K562 (cell line): ENCODE results near the gene MORC1. TPM values are rescaled to one million over a fixed set of nuclear protein-coding genes. Genes with fewer than 3 reads are reported as not detected.

ENCODE experiments used
- ATAC-seq: fragments of 200-7000 bp; cut with Tn5 transposase; 3 replicates; pipeline ENCODE4 v1.9.1; 2020; ENCODE audit warnings: moderate library complexity
- Bru-seq: library from RNA; stranded (reverse); fragments of 400-500 nt; gene quantifications from one replicate; lab custom pipeline; 2021; lab: Mats Ljungman, UMichigan
- BruChase-seq, 2 experiments: library from RNA; stranded (reverse); fragments of 400-500 nt; gene quantifications; one replicate each; lab custom pipeline; 2021; lab: Mats Ljungman, UMichigan
- BruUV-seq: library from RNA; stranded (reverse); fragments of 400-500 nt; replicated peaks from 2 replicates; lab custom pipeline; 2021; lab: Mats Ljungman, UMichigan
- CTCF ChIA-PET: fragments of 300-600 bp; formaldehyde crosslinking; extraction: SDS; loops from one replicate; lab custom pipeline; 2021; ENCODE audit warnings: low intra/inter-chr PET ratio; lab: Yijun Ruan, JAX
- POLR2A ChIA-PET: fragments of 300-600, 350-650 bp; sonication (Branson Sonifier 250); formaldehyde crosslinking; extraction: SDS; loops from one replicate; lab custom pipeline; 2021; ENCODE audit warnings: antibody characterized with exemption, inconsistent platforms; lab: Yijun Ruan, JAX
- DNase-seq, 4 experiments: peaks; one replicate each; pipeline versions ENCODE4 v3.0.0 to v3.0.0-alpha.2; 2011 to 2018; ENCODE audit warnings: low spot score in 3 of 4, mixed read lengths in 3 of 4; ENCODE audit errors: extremely low read depth in 1 of 4
- FAIRE-seq: peaks from 2 replicates; lab custom pipeline; 2011; peaks lifted over from hg19 to GRCh38; lab: Jason Lieb, UNC
- H2AFZ ChIP-seq: 2 replicates; pipeline ENCODE4 v1.6.0; 2011; ENCODE audit warnings: low read depth, low read length, control low read depth, inconsistent platforms
- H3K27ac ChIP-seq: fragments of 200-600 bp; 3 replicates; pipeline ENCODE4 v1.8.0; 2011; ENCODE audit warnings: low read depth, mild to moderate bottlenecking, control low read depth, inconsistent platforms, low read length, moderate library complexity, mixed read lengths; ENCODE audit errors: extremely low read depth
- H3K27me3 ChIP-seq, 2 experiments: fragments of 300-600 bp in 1 of 2; 2 replicates in 1 of 2; 3 replicates in 1 of 2; pipeline versions ENCODE4 v1.6.0 to v1.8.0; 2011; ENCODE audit warnings: inconsistent platforms in 2 of 2, low read length in 2 of 2, mild to moderate bottlenecking in 1 of 2, mixed read lengths in 1 of 2, moderate library complexity in 1 of 2; ENCODE audit not compliant: control insufficient read depth in 2 of 2, insufficient read depth in 2 of 2
- H3K36me3 ChIP-seq: fragments of 300-600 bp; 3 replicates; pipeline ENCODE4 v1.8.0; 2011; ENCODE audit warnings: mild to moderate bottlenecking, low read length, inconsistent platforms; ENCODE audit not compliant: control insufficient read depth, insufficient read depth
- H3K4me1 ChIP-seq, 2 experiments: fragments of 200-600 bp in 1 of 2; replicated peaks in 1 of 2; 2 replicates in 1 of 2; 3 replicates in 1 of 2; pipeline versions ENCODE4 v1.5.1 to v1.8.0; 2011; ENCODE audit warnings: inconsistent platforms in 2 of 2, low read length in 2 of 2, mild to moderate bottlenecking in 1 of 2, mixed read lengths in 1 of 2, moderate library complexity in 1 of 2; ENCODE audit not compliant: control insufficient read depth in 2 of 2, insufficient read depth in 2 of 2
- H3K4me2 ChIP-seq: 2 replicates; pipeline ENCODE4 v1.6.1; 2011; ENCODE audit warnings: low read length, control low read depth, inconsistent platforms, mixed read lengths; ENCODE audit not compliant: insufficient read depth
- H3K4me3 ChIP-seq: fragments of 200-600 bp; sonication (generic), shearing (Covaris generic); 2 replicates; pipeline ENCODE4 v1.5.1; 2016; ENCODE audit warnings: control low read depth, inconsistent platforms
- H3K79me2 ChIP-seq: fragments of 200-600 bp; 3 replicates; pipeline ENCODE4 v1.8.0; 2011; ENCODE audit warnings: low read length, inconsistent platforms; ENCODE audit not compliant: control insufficient read depth, insufficient read depth
- H3K9ac ChIP-seq, 2 experiments: 2 replicates each; pipeline versions ENCODE4 v1.6.0 to v1.6.1; 2011; ENCODE audit warnings: low read depth in 2 of 2, low read length in 2 of 2, control low read depth in 1 of 2, inconsistent platforms in 1 of 2, mild to moderate bottlenecking in 1 of 2, mixed read lengths in 1 of 2; ENCODE audit not compliant: insufficient read depth in 1 of 2
- H3K9me1 ChIP-seq: one replicate; pipeline ENCODE4 v1.6.0; 2011; ENCODE audit warnings: inconsistent platforms, mild to moderate bottlenecking, low read length, moderate library complexity; ENCODE audit not compliant: control insufficient read depth, insufficient read depth
- H3K9me3 ChIP-seq: replicated peaks from 2 replicates; pipeline ENCODE4 v1.5.1; 2011; ENCODE audit warnings: low read depth, low read length, inconsistent platforms; ENCODE audit not compliant: control insufficient read depth, insufficient read depth
- H4K20me1 ChIP-seq: replicated peaks from 2 replicates; pipeline ENCODE4 v1.6.1; 2011; ENCODE audit warnings: low read length, inconsistent platforms, mixed read lengths; ENCODE audit not compliant: control insufficient read depth, insufficient read depth
- CHD7 ChIP-seq: fragments of 200-600 bp; sonication (generic); IDR thresholded peaks from one replicate; pipeline ENCODE4 v1.6.1; 2012; ENCODE audit warnings: mild to moderate bottlenecking, low read depth, low read length, inconsistent platforms
- CXXC5 ChIP-seq: fragments of 250-450 bp; sonication (Bioruptor Pico); IDR thresholded peaks from 2 replicates; pipeline ENCODE4 v1.8.0; 2022; ENCODE audit warnings: inconsistent platforms, mild to moderate bottlenecking, moderate library complexity
- ELF4 ChIP-seq: fragments of 450-650 bp; formaldehyde crosslinking; IDR thresholded peaks from 2 replicates; pipeline ENCODE4 v1.4.0; 2022; ENCODE audit warnings: missing genetic modification characterization
- L3MBTL2 ChIP-seq: fragments of 450-650 bp; IDR thresholded peaks from 2 replicates; pipeline ENCODE4 v1.6.1; 2016; ENCODE audit warnings: mild to moderate bottlenecking, moderate library complexity
- RAD21 ChIP-seq, 2 experiments: fragments of 250-450 bp in 1 of 2; fragments of 450-650 bp in 1 of 2; sonication (Bioruptor Pico) in 1 of 2; formaldehyde crosslinking in 1 of 2; IDR thresholded peaks in 1 of 2; conservative IDR thresholded peaks in 1 of 2; 2 replicates each; pipeline versions ENCODE4 v1.4.0 to v1.8.0; 2020 to 2022; ENCODE audit warnings: mild to moderate bottlenecking in 2 of 2, moderate library complexity in 1 of 2
- ZNF699 ChIP-seq: fragments of 250-450 bp; sonication (Bioruptor Pico); IDR thresholded peaks from 2 replicates; pipeline ENCODE4 v1.8.0; 2021; ENCODE audit warnings: mild to moderate bottlenecking, moderate library complexity; ENCODE audit not compliant: insufficient replicate concordance
- WGBS: fragments of 100-300 bp; shearing (Covaris generic); methylation state at CpG from one replicate; pipeline ENCODE4 v1.1.6; 2016; ENCODE audit warnings: low coverage, mixed read lengths; ENCODE audit not compliant: insufficient coverage; ENCODE audit errors: missing lambda C conversion rate; 5-methylcytosine and 5-hydroxymethylcytosine counted together
- in situ Hi-C: fragments of 300-500 bp; cut with MboI; formaldehyde crosslinking; loops from 4 replicates; pipeline ENCODE4 v1.15.0; 2018; ENCODE audit warnings: inconsistent platforms, mixed read lengths
- intact Hi-C: fragments of 100-400 bp; cut with micrococcal nuclease; formaldehyde crosslinking; loops from 2 replicates; pipeline ENCODE4 v1.14.2; 2022
- long read RNA-seq, 3 experiments: library from polyadenylated mRNA in 2 of 3; library from RNA in 1 of 3; unstranded in 2 of 3; stranded (forward) in 1 of 3; transcript quantifications; one replicate each; pipeline ENCODE4 v2.0.0, GENCODE V29; 2019 to 2022
- polyA minus RNA-seq, 3 experiments: library from RNA; depleted of rRNA, polyadenylated mRNA; stranded (reverse); fragments of >200 nt; gene quantifications; 2 replicates each; pipeline ENCODE4 v1.2.3, GENCODE V29; 2011
- polyA plus RNA-seq, 8 experiments: library from polyadenylated mRNA; depleted of rRNA in 4 of 8; stranded (reverse) in 5 of 8; unstranded in 3 of 8; fragments of >200 nt; fragmentation: Nextera tagmentation in 2 of 8; fragmentation: Illumina TruSeq in 1 of 8; extraction: Ambion mirVana in 2 of 8; extraction: Trizol in 1 of 8; gene quantifications; 2 replicates each; pipeline versions ENCODE4 v1.2.1 to v1.2.3, GENCODE V29; 2011 to 2014; ENCODE audit warnings: inconsistent platforms in 1 of 8, missing spikeins in 1 of 8
- total RNA-seq, 7 experiments: library from RNA; depleted of rRNA in 6 of 7; stranded (reverse); fragments of >200 nt in 6 of 7; fragmentation: Illumina TruSeq in 2 of 7; extraction: Trizol in 2 of 7; gene quantifications; 2 replicates each; pipeline versions ENCODE4 v1.2.1 to v1.2.3, GENCODE V29; 2011 to 2021; ENCODE audit warnings: low replicate concordance in 1 of 7

MORC1 gene
- not detected in 2 replicates for total RNA-seq (2011; cell fraction: chromatin; rRNA removed; ENCODE audit: low replicate concordance)
- total RNA-seq (2011; cell fraction: nucleolus; rRNA removed), result not detected in 2 replicates
- not detected in 2 replicates for total RNA-seq (2011; cell fraction: nucleoplasm; rRNA removed)
- total RNA-seq (2014; rRNA removed), result 0.16 and 0.41 TPM in 2 replicates
- 0.22 and 0.35 TPM in 2 replicates for total RNA-seq (2014; rRNA removed; fragmentation: Illumina TruSeq; extraction: Trizol)
- total RNA-seq (2015; rRNA removed; fragmentation: Illumina TruSeq; extraction: Trizol), result 0.26 and 0.36 TPM in 2 replicates
- total RNA-seq (2021), result 0.13 and 0.31 TPM in 2 replicates
- not detected in 2 replicates for polyA plus RNA-seq (2011; rRNA removed)
- polyA plus RNA-seq (2011; cell fraction: cytosol; rRNA removed), result not detected in 2 replicates
- polyA plus RNA-seq (2011; cell fraction: nucleus; rRNA removed), result not detected in 2 replicates
- polyA plus RNA-seq (2012), result 0.21 and 0.91 TPM in 2 replicates
- polyA plus RNA-seq (2014; fragmentation: Illumina TruSeq; extraction: Trizol), result 0.18 and 0.28 TPM in 2 replicates
- polyA plus RNA-seq (2014; fragmentation: Nextera tagmentation; extraction: Ambion mirVana), result under 1 TPM; 0.24 to 0.32 TPM
- 0.08 and 0.42 TPM in 2 replicates for polyA plus RNA-seq (2014; rRNA removed)
- polyA minus RNA-seq (2011; rRNA and poly(A)+ RNA removed), result not detected in 2 replicates
- polyA minus RNA-seq (2011; cell fraction: cytosol; rRNA and poly(A)+ RNA removed), result not detected in 2 replicates
- polyA minus RNA-seq (2011; cell fraction: nucleus; rRNA and poly(A)+ RNA removed), result not detected in 2 replicates
- percentile 21 among the genes with signal in this experiment for Bru-seq, nascent RNA
- percentile 30 among the genes with signal in this experiment for BruChase-seq, experiment 1, labeled RNA remaining after a 2-hour chase
- percentile 30 among the genes with signal in this experiment for BruChase-seq, experiment 2, labeled RNA remaining after a 6-hour chase
- long read RNA-seq, experiment 1, partial matches to known transcripts, result 0 of 1 reads
- long read RNA-seq, experiment 1, other reads (novel, unspliced or antisense), result 1 of 1 reads
- long read RNA-seq, experiment 2, result 0 reads
- long read RNA-seq, experiment 3, partial matches to known transcripts, result 0 of 1 reads
- long read RNA-seq, experiment 3, other reads (novel, unspliced or antisense), result 1 of 1 reads

- H4K20me1 ChIP-seq, result no peaks in the 10 kb centered on the region
- H3K27me3 ChIP-seq, result no peaks in the 10 kb centered on the region
- ATAC-seq (peak; percentile 91), DNase-seq (peak; percentile 37 to 57 (median 53)), FAIRE-seq (no peak)
- peak within 1 kb of the TSS; percentile 70 for H2AFZ ChIP-seq
- H3K36me3 ChIP-seq, result no peaks in the 10 kb centered on the region
- H3K79me2 ChIP-seq, result no peaks in the 10 kb centered on the region
- intact Hi-C loops (no loop called here), in situ Hi-C loops (no loop called here)
- no peak within 1 kb of the TSS for H3K9ac ChIP-seq
- ChIA-PET CTCF (no interaction called here), POLR2A (interaction anchor here (0.6 kb wide), 1 partner anchor 1377 kb away, joined by 3 read pairs; no protein-coding TSS in a partner anchor)
- no peak within 1 kb of the TSS for H3K27ac ChIP-seq
- WGBS, result 4% methylated on average over 15 of the region's 38 CpGs
- BruUV-seq, result no TSS peak
- peaks cover 0 to 5% of the 10 kb centered on the region in 2 experiments; a peak in 2 of 5 replicates for H3K4me1 ChIP-seq
- no peaks in the 10 kb centered on the region for H3K9me1 ChIP-seq
- H3K9me3 ChIP-seq, result no peaks in the 10 kb centered on the region
- H3K4me3 ChIP-seq, result 0 out of 2 replicates have a peak within 1 kb of the TSS, but pooled peaks have one; percentile 18
- H3K4me2 ChIP-seq, result peak within 1 kb of the TSS; percentile 36
- no peak for TF ChIP-seq ZNF699 (CRISPR knock-in tag)
- 0 out of 4 replicates have a peak, but pooled peaks of 1 of the 2 experiments have one; percentile 12 for TF ChIP-seq RAD21 (CRISPR knock-in tag; conservative IDR thresholded peaks at IDR 0.05 in 1 of 2, IDR thresholded peaks at IDR 0.05 in 1 of 2)
- TF ChIP-seq CXXC5 (CRISPR knock-in tag), result peak; percentile 77
- no peak for TF ChIP-seq CHD7
- TF ChIP-seq ELF4 (CRISPR knock-in tag), result no peak
- TF ChIP-seq L3MBTL2, result peak; percentile 49; the same call in 1 of the 2 replicates
Measured at GRCh38 chr3:109117939-109118338, at the start of gene MORC1. Gene MORC1 (minus strand): TSS chr3:109118134. CDS start chr3:109118059, 75 bp downstream.
